GM21786 (cell line): Measurements from ENCODE around the gene ERVFRD-1.

ENCODE experiments used
- ATAC-seq: cut with Tn5 transposase; IDR thresholded peaks from one replicate; pipeline ENCODE4 v1.9.1; 2021; ENCODE audit not compliant: unreplicated experiment

The ERVFRD-1 gene

GRCh38 chr6:11129908-11130565 lies 18.5 kb upstream of the ERVFRD-1 start:
- peak; percentile 60 for ATAC-seq

GRCh38 chr6:11128608-11129007 lies 17.1 kb upstream of the ERVFRD-1 start:
- ATAC-seq: no peak

DNA sequence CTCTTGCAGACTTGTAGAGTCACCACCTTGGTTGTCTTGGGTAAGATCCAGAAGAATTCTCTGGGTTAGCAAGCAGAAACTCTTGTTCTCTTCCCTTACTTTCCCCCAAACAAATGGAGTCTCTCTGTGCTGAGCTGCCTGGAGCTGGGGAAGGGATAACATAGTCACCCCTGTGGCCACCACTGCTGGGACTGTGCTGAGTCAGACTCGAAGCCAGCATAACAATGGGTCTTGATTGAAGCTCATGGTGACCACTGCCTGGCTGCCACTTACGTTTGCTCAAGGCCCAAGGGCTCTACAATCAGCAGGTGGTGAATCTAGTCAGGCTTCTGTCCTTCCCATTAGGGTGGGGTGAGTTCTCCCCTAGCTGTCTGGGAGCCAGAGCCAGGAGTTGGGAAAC lies 15.4 kb upstream of the ERVFRD-1 start:
- ATAC-seq: no peak

- no peak for ATAC-seq
Measured at GRCh38 chr6:11123978-11124377, 12.5 kb upstream of the ERVFRD-1 start.

DNA sequence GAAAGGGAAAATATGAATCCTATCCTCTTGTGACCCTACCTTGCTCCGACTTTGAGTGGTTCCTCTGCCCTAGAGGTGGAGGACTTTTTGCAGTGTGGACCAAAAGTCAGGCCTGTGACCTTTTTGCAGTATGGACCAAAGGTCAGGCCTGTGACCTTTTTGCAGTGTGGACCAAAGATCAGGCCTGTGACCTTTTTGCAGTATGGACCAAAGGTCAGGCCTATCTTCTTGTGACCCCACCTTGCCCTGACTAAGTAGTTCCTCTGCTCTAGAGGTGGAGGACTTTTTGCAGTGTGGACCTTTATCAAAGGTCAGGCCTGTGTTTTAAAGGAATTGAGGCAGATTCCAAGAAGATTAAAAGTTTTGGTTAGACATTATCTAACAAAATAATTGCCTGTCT lies 10.9 kb upstream of the ERVFRD-1 start:
- no peak for ATAC-seq

DNA sequence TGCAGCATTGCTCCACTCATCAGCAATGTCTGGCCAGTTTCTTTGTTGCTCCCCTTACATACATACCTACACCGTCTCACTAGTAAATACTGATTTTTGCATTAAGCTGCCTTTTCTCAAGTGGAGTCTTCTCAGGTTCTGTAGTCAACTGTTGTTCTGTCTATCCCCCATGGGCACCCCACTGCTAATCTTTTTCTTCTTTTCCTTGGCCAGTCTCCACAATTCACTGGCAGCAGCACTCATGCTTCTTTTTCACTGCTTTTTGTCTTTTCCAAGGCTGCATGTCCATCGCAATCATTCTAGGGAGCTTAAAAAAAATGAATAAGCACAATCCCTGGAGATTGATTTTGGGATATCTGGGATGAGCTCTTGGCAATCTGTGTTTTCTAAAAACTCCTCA lies 10.3 kb upstream of the ERVFRD-1 start:
- ATAC-seq: no peak

GRCh38 chr6:11120271-11121005 lies 8.9 kb upstream of the ERVFRD-1 start:
- no peak for ATAC-seq

DNA sequence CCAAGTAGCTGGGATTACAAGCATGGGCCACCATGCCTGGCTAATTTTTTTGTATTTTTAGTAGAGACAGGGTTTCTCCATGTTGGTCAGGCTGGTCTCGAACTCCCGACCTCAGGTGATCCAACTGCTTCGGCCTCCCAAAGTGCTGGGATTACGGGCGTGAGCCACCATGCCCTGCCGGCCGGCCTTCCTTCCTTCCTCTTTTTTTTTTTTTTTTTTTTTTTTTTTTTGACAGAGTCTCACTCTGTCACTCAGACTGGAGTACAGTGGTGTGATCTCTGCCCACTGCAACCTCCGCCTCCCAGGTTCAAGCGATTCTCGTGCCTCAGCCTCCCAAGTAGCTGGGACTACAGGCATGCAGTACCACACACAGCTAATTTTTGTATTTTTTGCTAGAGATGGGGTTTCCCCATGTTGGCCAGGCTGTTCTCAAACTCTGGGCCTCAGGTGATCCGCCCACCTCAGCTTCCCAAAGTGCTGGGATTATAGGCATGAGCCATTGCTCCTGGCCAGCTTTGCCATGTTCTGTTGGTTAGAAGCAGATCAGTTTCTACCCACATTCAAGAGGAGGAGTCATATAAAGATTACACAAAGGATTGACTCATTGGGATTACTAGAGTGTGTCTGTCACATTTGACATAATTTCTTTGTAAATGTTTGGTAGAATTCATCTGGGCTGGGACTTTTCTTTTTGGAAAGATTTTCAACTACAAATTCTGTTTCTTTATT lies 4.4 kb upstream of the ERVFRD-1 start:
- ATAC-seq: peak; percentile 47

DNA sequence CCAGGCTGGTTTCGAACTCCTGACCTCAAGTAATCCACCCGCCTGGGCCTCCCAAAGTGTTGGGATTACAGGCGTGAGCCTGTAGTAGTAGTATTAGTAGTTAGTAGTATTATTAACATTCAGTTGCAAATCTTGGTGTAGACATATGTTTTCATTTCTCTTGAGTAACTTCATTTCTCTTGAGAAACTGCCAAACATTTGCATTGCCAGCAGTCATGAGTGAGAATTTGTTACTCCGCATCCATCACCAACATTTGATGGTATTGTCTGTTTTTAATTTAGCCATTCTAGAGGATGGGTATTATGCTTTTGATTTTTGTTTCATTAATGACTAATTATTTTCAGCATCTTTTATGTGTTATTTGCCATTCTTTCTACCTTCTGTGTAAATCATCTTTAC lies 1.5 kb upstream of the ERVFRD-1 start:
- no peak for ATAC-seq

GRCh38 chr6:11111769-11112437 lies 378 bp upstream of the ERVFRD-1 start:
- ATAC-seq: no peak

- ATAC-seq: no peak
Measured at GRCh38 chr6:11108726-11109125, 2.8 kb downstream of the ERVFRD-1 start.

- ATAC-seq: no peak
Measured at GRCh38 chr6:11103065-11103464, 8.5 kb downstream of the ERVFRD-1 start.

GRCh38 chr6:11101417-11101816 lies 10.1 kb downstream of the ERVFRD-1 start:
- no peak for ATAC-seq

GRCh38 chr6:11098004-11098403 lies 13.5 kb downstream of the ERVFRD-1 start:
- no peak for ATAC-seq

DNA sequence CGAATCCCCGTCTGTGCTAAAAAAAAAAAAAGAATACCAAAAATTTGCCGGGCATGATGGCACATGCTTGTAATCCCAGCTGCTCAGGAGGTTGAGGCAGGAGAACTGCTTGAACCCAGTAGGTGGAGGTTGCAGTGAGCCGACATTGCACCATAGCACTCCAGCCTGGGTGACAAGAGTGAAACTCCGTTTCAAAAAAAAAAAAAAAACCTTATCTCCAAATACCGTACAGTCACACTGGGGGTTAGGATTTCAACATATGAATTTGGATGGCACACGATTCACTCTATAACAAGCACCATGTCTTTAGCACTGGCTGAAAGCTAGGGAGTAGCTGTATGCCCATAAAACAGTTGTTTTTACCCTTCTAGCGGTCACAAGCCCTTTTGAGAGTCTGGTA lies 14.0 kb downstream of the ERVFRD-1 start:
- ATAC-seq: no peak

DNA sequence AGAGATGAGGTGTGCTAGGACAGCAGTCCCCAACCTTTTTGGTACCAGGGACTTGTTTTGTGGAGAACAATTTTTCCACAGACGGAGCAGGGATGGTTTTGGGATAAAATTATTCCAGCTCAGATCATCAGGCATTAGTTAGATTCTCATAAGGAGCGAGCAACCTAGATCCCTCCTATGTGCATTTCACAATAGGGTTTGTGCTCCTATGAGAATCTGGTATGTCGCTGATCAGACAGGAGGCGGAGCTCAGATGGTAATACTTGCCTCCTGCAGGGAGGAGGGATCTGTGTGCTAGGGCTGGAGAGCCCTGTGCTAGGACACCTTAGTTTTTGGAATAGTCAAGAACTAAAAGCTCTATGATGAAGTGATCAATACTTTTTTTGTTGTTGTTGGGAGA lies 15.4 kb downstream of the ERVFRD-1 start:
- ATAC-seq: no peak

DNA sequence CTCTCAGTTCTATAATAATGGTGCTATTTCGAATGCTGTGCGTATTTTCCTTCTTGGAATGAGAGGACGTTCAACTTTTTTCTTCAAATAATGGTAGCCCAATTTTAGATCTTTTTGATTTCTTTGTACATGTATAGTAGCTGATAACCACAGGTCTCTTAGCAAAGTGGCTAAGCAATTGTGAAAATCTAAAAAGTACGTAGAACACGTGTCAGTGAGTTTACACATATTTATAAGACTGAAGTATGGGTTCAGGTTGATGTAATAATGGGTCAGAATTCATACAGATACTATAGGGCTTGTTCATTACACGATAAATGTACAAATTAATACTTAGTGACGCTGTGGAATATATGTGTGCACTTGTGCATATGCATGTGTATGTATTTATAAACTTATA lies 16.6 kb downstream of the ERVFRD-1 start:
- no peak for ATAC-seq

GRCh38 chr6:11094411-11094851 lies 17.1 kb downstream of the ERVFRD-1 start:
- ATAC-seq: peak; percentile 38

GRCh38 chr6:11093626-11094410 lies 17.7 kb downstream of the ERVFRD-1 start, which contains the start of gene SMIM13:
Gene SMIM13 (plus strand): TSS chr6:11093834. CDS start chr6:11094314, 480 bp downstream.
- peak; percentile 83 for ATAC-seq

DNA sequence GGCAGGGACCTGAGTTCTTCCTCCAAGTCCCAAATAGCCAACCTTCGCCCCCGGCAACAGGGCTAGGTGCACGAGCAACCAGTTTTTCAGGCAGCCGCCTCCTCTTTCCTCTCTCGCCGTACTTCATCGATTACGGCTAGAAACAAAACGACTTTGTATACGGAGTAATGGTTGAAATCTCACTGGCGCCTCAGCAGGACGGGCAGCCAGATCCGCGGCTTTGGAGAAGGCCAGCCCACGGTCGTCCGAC lies 18.2 kb downstream of the ERVFRD-1 start:
- ATAC-seq: peak; percentile 20
